IMR-90 (cell line): ENCODE measurements around the gene SLC41A1. TPM values are rescaled to one million over a fixed set of nuclear protein-coding genes. Genes with fewer than 3 reads are reported as not detected.

Source experiments
- ATAC-seq: fragments of 200-7000 bp; cut with Tn5 transposase; 2 replicates; pipeline ENCODE4 v1.9.1; 2020; ENCODE audit warnings: low read depth, mild to moderate bottlenecking, moderate library complexity
- BruUV-seq: library from RNA; stranded (reverse); fragments of 400-500 nt; replicated peaks from 2 replicates; lab custom pipeline; 2021; lab: Mats Ljungman, UMichigan
- CTCF ChIA-PET: fragments of 300-600 bp; formaldehyde crosslinking; extraction: SDS; loops from one replicate; lab custom pipeline; 2021; ENCODE audit warnings: antibody characterized with exemption; lab: Yijun Ruan, JAX
- POLR2A ChIA-PET: fragments of 300-600 bp; sonication (Branson Sonifier 250); formaldehyde crosslinking; loops from one replicate; lab custom pipeline; 2022; ENCODE audit warnings: antibody characterized with exemption; ENCODE audit not compliant: unreplicated experiment; lab: Charles Lee
- DNase-seq: peaks from one replicate; pipeline ENCODE4 v3.0.0; 2013
- H2AFZ ChIP-seq: replicated peaks from 2 replicates; pipeline ENCODE3; 2013; ENCODE audit warnings: low read length, mild to moderate bottlenecking; ENCODE audit not compliant: poor library complexity
- H2AK5ac ChIP-seq: 2 replicates; pipeline ENCODE4 v1.6.1; 2013; ENCODE audit warnings: low read depth, low read length, inconsistent platforms
- H2AK9ac ChIP-seq: replicated peaks from 2 replicates; pipeline ENCODE3; 2013; ENCODE audit warnings: mild to moderate bottlenecking, low read depth, low read length, moderate library complexity; ENCODE audit not compliant: poor library complexity
- H2BK120ac ChIP-seq: 2 replicates; pipeline ENCODE4 v1.6.1; 2013; ENCODE audit warnings: low read depth, low read length, inconsistent platforms
- H2BK15ac ChIP-seq: 3 replicates; pipeline ENCODE4 v1.6.1; 2013; ENCODE audit warnings: low read depth, low read length, inconsistent platforms
- H2BK20ac ChIP-seq: 2 replicates; pipeline ENCODE4 v1.6.1; 2013; ENCODE audit warnings: low read depth, mild to moderate bottlenecking, inconsistent platforms, low read length, moderate library complexity
- H2BK5ac ChIP-seq: 2 replicates; pipeline ENCODE4 v1.6.1; 2013; ENCODE audit warnings: mild to moderate bottlenecking, low read depth, low read length, inconsistent platforms; ENCODE audit not compliant: poor library complexity, severe bottlenecking
- H3K14ac ChIP-seq: replicated peaks from 2 replicates; pipeline ENCODE4 v1.6.1; 2013; ENCODE audit warnings: low read depth, low read length, inconsistent platforms
- H3K18ac ChIP-seq: 2 replicates; pipeline ENCODE4 v1.6.1; 2013; ENCODE audit warnings: low read depth, low read length, control low read depth
- H3K23ac ChIP-seq: 2 replicates; pipeline ENCODE4 v1.6.1; 2013; ENCODE audit warnings: low read depth, low read length, inconsistent platforms
- H3K27ac ChIP-seq: 2 replicates; pipeline ENCODE4 v1.5.1; 2013; ENCODE audit warnings: mild to moderate bottlenecking, control low read depth, low read length; ENCODE audit not compliant: insufficient read depth
- H3K27me3 ChIP-seq: 2 replicates; pipeline ENCODE4 v1.6.1; 2013; ENCODE audit warnings: low read length; ENCODE audit not compliant: control insufficient read depth, insufficient read depth
- H3K36me3 ChIP-seq: 2 replicates; pipeline ENCODE4 v1.6.1; 2013; ENCODE audit warnings: low read length, mixed read lengths; ENCODE audit not compliant: control insufficient read depth, insufficient read depth
- H3K4ac ChIP-seq: 2 replicates; pipeline ENCODE4 v1.6.1; 2013; ENCODE audit warnings: low read depth, low read length, inconsistent platforms
- H3K4me1 ChIP-seq: 2 replicates; pipeline ENCODE4 v1.6.1; 2013; ENCODE audit warnings: low read length, mixed read lengths; ENCODE audit not compliant: control insufficient read depth, insufficient read depth
- H3K4me2 ChIP-seq: 2 replicates; pipeline ENCODE4 v1.6.1; 2013; ENCODE audit warnings: low read depth, mild to moderate bottlenecking, control low read depth, low read length, moderate library complexity
- H3K4me3 ChIP-seq: 2 replicates; pipeline ENCODE4 v1.5.1; 2013; ENCODE audit warnings: low read depth, mild to moderate bottlenecking, control low read depth, low read length, moderate library complexity; ENCODE audit not compliant: insufficient read depth
- H3K56ac ChIP-seq: 2 replicates; pipeline ENCODE4 v1.6.1; 2013; ENCODE audit warnings: low read length, inconsistent platforms; ENCODE audit not compliant: insufficient read depth; ENCODE audit errors: extremely low read depth
- H3K79me1 ChIP-seq, 2 experiments: 2 replicates each; pipeline ENCODE4 v1.6.1; 2013; ENCODE audit warnings: low read length in 2 of 2, inconsistent platforms in 1 of 2, low read depth in 1 of 2
- H3K9ac ChIP-seq: 2 replicates; pipeline ENCODE4 v1.6.1; 2013; ENCODE audit warnings: low read depth, low read length, control low read depth
- H3K9me1 ChIP-seq: 2 replicates; pipeline ENCODE4 v1.6.1; 2013; ENCODE audit warnings: low read length, inconsistent platforms; ENCODE audit not compliant: insufficient read depth
- H3K9me3 ChIP-seq: 2 replicates; pipeline ENCODE4 v1.6.1; 2013; ENCODE audit warnings: low read length; ENCODE audit not compliant: control insufficient read depth, insufficient read depth
- H4K20me1 ChIP-seq: 2 replicates; pipeline ENCODE4 v1.6.1; 2013; ENCODE audit warnings: low read length, inconsistent platforms; ENCODE audit not compliant: insufficient read depth
- H4K5ac ChIP-seq: 2 replicates; pipeline ENCODE4 v1.6.1; 2013; ENCODE audit warnings: mild to moderate bottlenecking, low read depth, low read length, control low read depth
- H4K8ac ChIP-seq, 2 experiments: 2 replicates each; pipeline ENCODE4 v1.6.1; 2013; ENCODE audit warnings: low read depth in 2 of 2, low read length in 2 of 2, control low read depth in 1 of 2, inconsistent platforms in 1 of 2
- H4K91ac ChIP-seq: 2 replicates; pipeline ENCODE4 v1.6.1; 2013; ENCODE audit warnings: low read depth, low read length, inconsistent platforms; ENCODE audit not compliant: insufficient read depth
- BHLHE40 ChIP-seq: fragments of 150-350 bp; IDR thresholded peaks from 2 replicates; pipeline ENCODE4 v1.6.1; 2016; ENCODE audit warnings: mild to moderate bottlenecking, low read depth, low read length
- CHD1 ChIP-seq: IDR thresholded peaks from 2 replicates; pipeline ENCODE4 v1.6.1; 2012; ENCODE audit warnings: low read depth, low read length, improper control_type of control experiment
- MAFK ChIP-seq: IDR thresholded peaks from 2 replicates; pipeline ENCODE4 v1.6.1; 2012; ENCODE audit warnings: low read depth, low read length, improper control_type of control experiment
- MAZ ChIP-seq: IDR thresholded peaks from 2 replicates; pipeline ENCODE4 v1.6.1; 2012; ENCODE audit warnings: low read depth, mild to moderate bottlenecking, low read length, improper control_type of control experiment, moderate library complexity, borderline replicate concordance
- POLR2A ChIP-seq: IDR thresholded peaks from 2 replicates; pipeline ENCODE4 v1.6.1; 2012; ENCODE audit warnings: mild to moderate bottlenecking, low read depth, low read length
- RCOR1 ChIP-seq: IDR thresholded peaks from 2 replicates; pipeline ENCODE4 v1.6.1; 2012; ENCODE audit warnings: mild to moderate bottlenecking, low read length, improper control_type of control experiment; ENCODE audit not compliant: insufficient replicate concordance
- RFX5 ChIP-seq: IDR thresholded peaks from 2 replicates; pipeline ENCODE4 v1.8.0; 2012; ENCODE audit warnings: low read depth, mild to moderate bottlenecking, low read length, moderate library complexity
- WGBS, 2 experiments: methylation state at CpG; one replicate each; pipeline versions ENCODE4 v1.1.5 to v1.1.7; 2013; ENCODE audit warnings: missing lambda C conversion rate in 2 of 2; ENCODE audit not compliant: insufficient read length in 1 of 2; ENCODE audit errors: extremely low coverage in 2 of 2; 5-methylcytosine and 5-hydroxymethylcytosine counted together
- dilution Hi-C: fragments of 300-500 bp; cut with HindIII; formaldehyde crosslinking; loops from one replicate; pipeline ENCODE4 v1.14.3; 2018; ENCODE audit warnings: low sequenced_read_pairs; ENCODE audit not compliant: unreplicated experiment
- in situ Hi-C: fragments of 300-500 bp; cut with MboI; formaldehyde crosslinking; loops from 3 replicates; pipeline ENCODE4 v1.14.3; 2019; ENCODE audit warnings: low sequenced_read_pairs, inconsistent platforms, mixed read lengths
- intact Hi-C: fragments of 100-400 bp; cut with micrococcal nuclease; formaldehyde crosslinking; loops from 2 replicates; pipeline ENCODE4 v1.10.0; 2022
- polyA plus RNA-seq, 3 experiments: library from polyadenylated mRNA; depleted of rRNA; stranded (reverse); fragments of >200 nt; gene quantifications; 2 replicates each; pipeline ENCODE4 v1.2.3, GENCODE V29; 2012; ENCODE audit warnings: low replicate concordance in 1 of 3
- total RNA-seq: library from RNA; depleted of rRNA; stranded (reverse); fragments of >200 nt; gene quantifications from 2 replicates; pipeline ENCODE4 v1.2.3, GENCODE V29; 2012
- TF ChIP-seq, protein P1 (sequence below): fragments of 150-350 bp; IDR thresholded peaks from 2 replicates; pipeline ENCODE4 v1.6.1; 2016; ENCODE audit warnings: low read depth, mild to moderate bottlenecking, low read length, moderate library complexity, borderline replicate concordance

SLC41A1 gene
- total and polyA plus RNA-seq, 2 of the 4 experiments (the other 2 are of a cell fraction), result 6.3 to 26.3 TPM

DNA sequence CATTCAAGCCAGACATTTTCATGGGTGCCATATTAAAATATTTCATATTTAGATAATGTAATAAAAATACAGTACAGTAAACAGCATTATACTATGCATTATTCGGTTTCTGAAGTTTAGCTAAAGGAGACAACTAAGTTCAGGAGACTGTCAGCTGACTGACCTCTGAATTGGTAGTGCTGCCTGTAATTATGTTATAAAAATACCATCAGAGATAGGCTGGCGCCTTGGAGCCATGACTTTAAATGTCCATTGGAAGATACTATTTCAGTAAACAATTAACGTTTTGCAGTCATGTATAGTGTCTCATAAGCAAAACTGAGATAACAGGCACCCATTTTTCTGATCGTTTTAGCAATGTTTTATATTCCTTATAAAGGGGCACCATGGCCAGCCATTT, 26.4 kb downstream of the SLC41A1 start:
- no TSS peak for BruUV-seq
- H4K91ac ChIP-seq, result no peak overlapping the region
- TF ChIP-seq BHLHE40 (no peak), RFX5 (no peak), CHD1 (no peak), MAFK (no peak), POLR2A (no peak), RCOR1 (no peak), MAZ (no peak)
- TF ChIP-seq, protein P1, sequence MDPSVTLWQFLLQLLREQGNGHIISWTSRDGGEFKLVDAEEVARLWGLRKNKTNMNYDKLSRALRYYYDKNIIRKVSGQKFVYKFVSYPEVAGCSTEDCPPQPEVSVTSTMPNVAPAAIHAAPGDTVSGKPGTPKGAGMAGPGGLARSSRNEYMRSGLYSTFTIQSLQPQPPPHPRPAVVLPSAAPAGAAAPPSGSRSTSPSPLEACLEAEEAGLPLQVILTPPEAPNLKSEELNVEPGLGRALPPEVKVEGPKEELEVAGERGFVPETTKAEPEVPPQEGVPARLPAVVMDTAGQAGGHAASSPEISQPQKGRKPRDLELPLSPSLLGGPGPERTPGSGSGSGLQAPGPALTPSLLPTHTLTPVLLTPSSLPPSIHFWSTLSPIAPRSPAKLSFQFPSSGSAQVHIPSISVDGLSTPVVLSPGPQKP, result no peak
- no peak for ATAC-seq
- POLR2A ChIA-PET, result no interaction called here
- DNase-seq, result no peak
- H3K79me1 ChIP-seq, result no peaks in the 10 kb centered on the region
- no peak overlapping the region for H4K5ac ChIP-seq
- H3K14ac ChIP-seq, result no peak overlapping the region
- H2BK5ac ChIP-seq, result no peak overlapping the region
- H3K18ac ChIP-seq, result no peak overlapping the region
- H3K36me3 ChIP-seq, result peaks cover 8% of the 10 kb centered on the region
- H2AK9ac ChIP-seq, result no peak overlapping the region
- intact Hi-C loops, result no loop called here
- no peak overlapping the region for H4K8ac ChIP-seq
- H3K4ac ChIP-seq, result no peak overlapping the region
- no peaks in the 10 kb centered on the region for H3K4me1 ChIP-seq
- no CpG with 5 or more reads among the region's 4 CpGs for WGBS, 2 experiments
- H2AFZ ChIP-seq, result no peak overlapping the region
- no peaks in the 10 kb centered on the region for H4K20me1 ChIP-seq
- H3K23ac ChIP-seq, result no peak overlapping the region
- no peak overlapping the region for H3K56ac ChIP-seq
- no peak overlapping the region for H2BK20ac ChIP-seq
- H2AK5ac ChIP-seq, result no peak overlapping the region
- H3K9ac ChIP-seq, result no peak overlapping the region
- H2BK120ac ChIP-seq, result no peak overlapping the region
- no peak overlapping the region for H3K4me3 ChIP-seq
- CTCF ChIA-PET, result interaction anchor here (0.6 kb wide), 1 partner anchor 40 kb away, joined by 3 read pairs; no protein-coding TSS in a partner anchor
- dilution Hi-C loops, result no loop called here
- H2BK15ac ChIP-seq, result no peak overlapping the region
- no peak overlapping the region for H3K27ac ChIP-seq
- no peaks in the 10 kb centered on the region for H3K27me3 ChIP-seq
- in situ Hi-C loops, result no loop called here
- no peak overlapping the region for H3K4me2 ChIP-seq
- H3K9me1 ChIP-seq, result peaks cover 3% of the 10 kb centered on the region; the same call in 1 of the 2 replicates
- H3K9me3 ChIP-seq, result no peaks in the 10 kb centered on the region
